Transverse colon (tissue), 4 donors: Measurements from ENCODE around the gene UPK1A.

ENCODE experiments used
- EP300 ChIP-seq: sonication (generic); formaldehyde crosslinking; IDR thresholded peaks from one replicate; pipeline ENCODE4 v1.6.1; 2017; ENCODE audit warnings: antibody characterized with exemption, low read depth
- POLR2A ChIP-seq: fragments of 450-650 bp; IDR thresholded peaks from one replicate; pipeline ENCODE4 v1.6.1; 2016; ENCODE audit warnings: antibody characterized with exemption, mild to moderate bottlenecking, moderate library complexity
- POLR2AphosphoS5 ChIP-seq, 3 donors: sonication (generic); formaldehyde crosslinking; IDR thresholded peaks; one replicate each; pipeline ENCODE4 v1.6.1; 2016; ENCODE audit warnings: antibody characterized with exemption in 3 of 3
- TF ChIP-seq, protein P1 (sequence below), 5 experiments: fragments of 200-600 bp in 3 of 5; fragments of 450-650 bp in 2 of 5; sonication (generic) in 3 of 5; IDR thresholded peaks; 1 replicate in 2 of 5; 2 replicates in 3 of 5; pipeline ENCODE4 v1.5.1; 2016 to 2017; ENCODE audit warnings: antibody characterized with exemption in 5 of 5, inconsistent platforms in 3 of 5, mild to moderate bottlenecking in 2 of 5, moderate library complexity in 1 of 5

DNA sequence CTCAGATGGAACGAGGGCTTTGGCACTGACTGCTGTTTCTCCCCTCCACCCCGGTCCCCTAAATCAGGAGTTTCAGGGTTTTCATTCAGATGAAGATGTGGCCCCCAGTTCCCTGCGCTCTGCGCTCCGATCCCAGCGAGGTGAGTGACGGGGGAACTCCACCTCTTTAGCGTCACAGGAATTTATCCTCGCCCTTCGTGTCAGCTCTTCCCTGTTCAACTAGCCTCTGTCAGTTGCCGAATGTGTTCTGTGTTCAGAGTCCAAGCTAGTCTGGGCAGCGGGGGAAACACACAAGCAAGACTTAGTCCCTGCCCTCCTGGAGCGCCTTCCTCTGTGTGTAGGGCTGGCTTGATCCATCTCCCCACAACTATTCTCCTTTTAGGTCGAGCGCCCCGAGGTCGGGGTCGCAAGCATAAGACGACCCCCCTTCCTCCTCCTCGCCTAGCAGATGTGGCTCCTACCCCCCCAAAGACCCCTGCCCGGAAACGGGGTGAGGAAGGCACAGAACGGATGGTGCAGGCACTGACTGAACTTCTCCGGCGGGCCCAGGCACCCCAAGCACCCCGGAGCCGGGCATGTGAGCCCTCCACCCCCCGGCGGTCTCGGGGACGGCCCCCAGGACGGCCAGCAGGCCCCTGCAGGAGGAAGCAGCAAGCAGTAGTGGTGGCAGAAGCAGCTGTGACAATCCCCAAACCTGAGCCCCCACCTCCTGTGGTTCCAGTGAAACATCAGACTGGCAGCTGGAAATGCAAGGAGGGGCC, 53.3 kb downstream of the UPK1A start:
- TF ChIP-seq, protein P1, sequence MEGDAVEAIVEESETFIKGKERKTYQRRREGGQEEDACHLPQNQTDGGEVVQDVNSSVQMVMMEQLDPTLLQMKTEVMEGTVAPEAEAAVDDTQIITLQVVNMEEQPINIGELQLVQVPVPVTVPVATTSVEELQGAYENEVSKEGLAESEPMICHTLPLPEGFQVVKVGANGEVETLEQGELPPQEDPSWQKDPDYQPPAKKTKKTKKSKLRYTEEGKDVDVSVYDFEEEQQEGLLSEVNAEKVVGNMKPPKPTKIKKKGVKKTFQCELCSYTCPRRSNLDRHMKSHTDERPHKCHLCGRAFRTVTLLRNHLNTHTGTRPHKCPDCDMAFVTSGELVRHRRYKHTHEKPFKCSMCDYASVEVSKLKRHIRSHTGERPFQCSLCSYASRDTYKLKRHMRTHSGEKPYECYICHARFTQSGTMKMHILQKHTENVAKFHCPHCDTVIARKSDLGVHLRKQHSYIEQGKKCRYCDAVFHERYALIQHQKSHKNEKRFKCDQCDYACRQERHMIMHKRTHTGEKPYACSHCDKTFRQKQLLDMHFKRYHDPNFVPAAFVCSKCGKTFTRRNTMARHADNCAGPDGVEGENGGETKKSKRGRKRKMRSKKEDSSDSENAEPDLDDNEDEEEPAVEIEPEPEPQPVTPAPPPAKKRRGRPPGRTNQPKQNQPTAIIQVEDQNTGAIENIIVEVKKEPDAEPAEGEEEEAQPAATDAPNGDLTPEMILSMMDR (IDR thresholded peaks at IDR 0.05) = no peak
- no peak for TF ChIP-seq POLR2A
- TF ChIP-seq POLR2AphosphoS5 (IDR thresholded peaks at IDR 0.05) = no peak
- no peak for TF ChIP-seq EP300
